Smooth muscle cell (in vitro differentiated cells): Measurements from ENCODE around the gene SLFN12L. TPM values are rescaled to one million over a fixed set of nuclear protein-coding genes. Genes with fewer than 3 reads are reported as not detected.
A peak's percentile ranks its signal among the peaks of the same experiment; 100 is the strongest.

Source experiments
- DNase-seq: peaks from one replicate; lab custom pipeline; 2025; ENCODE audit not compliant: unreplicated experiment; lab: John Stamatoyannopoulos, UW
- H2AFZ ChIP-seq: fragments of 200-600 bp; sonication (generic); 2 replicates; pipeline ENCODE4 v1.6.0; 2016; ENCODE audit warnings: antibody characterized with exemption, low read depth, mild to moderate bottlenecking
- H3F3A ChIP-seq: fragments of 200-600 bp; sonication (generic); 2 replicates; pipeline ENCODE4 v1.6.0; 2017; ENCODE audit warnings: antibody characterized with exemption, low read depth
- H3K27ac ChIP-seq: fragments of 200-600 bp; sonication (generic); 2 replicates; pipeline ENCODE4 v1.5.1; 2016; ENCODE audit warnings: low read depth, mild to moderate bottlenecking
- H3K27me3 ChIP-seq: fragments of 200-600 bp; sonication (generic); 2 replicates; pipeline ENCODE4 v1.6.1; 2016; ENCODE audit warnings: low read depth, mild to moderate bottlenecking
- H3K36me3 ChIP-seq: fragments of 200-600 bp; sonication (generic); 2 replicates; pipeline ENCODE4 v1.5.1; 2016; ENCODE audit warnings: low read depth
- H3K4me1 ChIP-seq: fragments of 200-600 bp; sonication (generic); 2 replicates; pipeline ENCODE4 v1.5.1; 2016; ENCODE audit warnings: low read depth
- H3K4me2 ChIP-seq: fragments of 200-600 bp; sonication (generic); 2 replicates; pipeline ENCODE4 v1.6.0; 2016; ENCODE audit warnings: mild to moderate bottlenecking
- H3K4me3 ChIP-seq: fragments of 200-600 bp; sonication (generic); 2 replicates; pipeline ENCODE4 v1.5.1; 2016; ENCODE audit warnings: mild to moderate bottlenecking
- H3K79me2 ChIP-seq: fragments of 200-600 bp; sonication (generic); 2 replicates; pipeline ENCODE4 v1.6.0; 2016; ENCODE audit warnings: low read depth, mild to moderate bottlenecking
- H3K9ac ChIP-seq: fragments of 200-600 bp; sonication (generic); 2 replicates; pipeline ENCODE4 v1.6.0; 2016; ENCODE audit warnings: low read depth
- H3K9me3 ChIP-seq: fragments of 200-600 bp; sonication (generic); replicated peaks from 2 replicates; pipeline ENCODE4 v1.5.1; 2016; ENCODE audit warnings: low read depth
- H4K20me1 ChIP-seq: fragments of 200-600 bp; sonication (generic); 2 replicates; pipeline ENCODE4 v1.6.0; 2016; ENCODE audit warnings: low read depth
- WGBS: methylation state at CpG from one replicate; pipeline ENCODE4 v1.1.7; 2016; ENCODE audit warnings: low lambda C conversion rate; 5-methylcytosine and 5-hydroxymethylcytosine counted together
- polyA plus RNA-seq: library from polyadenylated mRNA; unstranded; fragments of >200 nt; fragmentation: Nextera tagmentation; extraction: Ambion mirVana; gene quantifications from 2 replicates; pipeline ENCODE4 v1.2.1, GENCODE V29; 2016
- total RNA-seq: library from RNA; depleted of rRNA; stranded (reverse); fragments of >200 nt; gene quantifications from 2 replicates; pipeline ENCODE4 v1.2.3, GENCODE V29; 2014
- TF ChIP-seq, protein P1 (sequence below): fragments of 200-600 bp; sonication (generic); IDR thresholded peaks from 2 replicates; pipeline ENCODE4 v1.5.1; 2017; ENCODE audit warnings: borderline replicate concordance, mild to moderate bottlenecking, antibody characterized with exemption; ENCODE audit not compliant: insufficient read depth, poor library complexity, severe bottlenecking

The SLFN12L gene
- total and polyA plus RNA-seq, 2 experiments from 2014 or later: not detected

GRCh38 chr17:35578929-35579432 lies 41.5 kb upstream of the SLFN12L start:
- Histone ChIP-seq H3K36me3 (no peaks in the 10 kb centered on the region), H3K4me2 (peak overlapping the region; percentile 96), H3K4me3 (peak overlapping the region; percentile 68), H2AFZ (peak overlapping the region; percentile 88), H3K9ac (peak overlapping the region; percentile 57), H3K4me1 (peaks cover 7% of the 10 kb centered on the region), H3K9me3 (no peaks in the 10 kb centered on the region), H4K20me1 (no peaks in the 10 kb centered on the region), H3K27ac (peak overlapping the region; percentile 56), H3K79me2 (no peaks in the 10 kb centered on the region), H3F3A (peaks cover 5% of the 10 kb centered on the region), H3K27me3 (peaks cover 5% of the 10 kb centered on the region)
- WGBS: 13% methylated on average over 11 of the region's 11 CpGs
- TF ChIP-seq, protein P1, sequence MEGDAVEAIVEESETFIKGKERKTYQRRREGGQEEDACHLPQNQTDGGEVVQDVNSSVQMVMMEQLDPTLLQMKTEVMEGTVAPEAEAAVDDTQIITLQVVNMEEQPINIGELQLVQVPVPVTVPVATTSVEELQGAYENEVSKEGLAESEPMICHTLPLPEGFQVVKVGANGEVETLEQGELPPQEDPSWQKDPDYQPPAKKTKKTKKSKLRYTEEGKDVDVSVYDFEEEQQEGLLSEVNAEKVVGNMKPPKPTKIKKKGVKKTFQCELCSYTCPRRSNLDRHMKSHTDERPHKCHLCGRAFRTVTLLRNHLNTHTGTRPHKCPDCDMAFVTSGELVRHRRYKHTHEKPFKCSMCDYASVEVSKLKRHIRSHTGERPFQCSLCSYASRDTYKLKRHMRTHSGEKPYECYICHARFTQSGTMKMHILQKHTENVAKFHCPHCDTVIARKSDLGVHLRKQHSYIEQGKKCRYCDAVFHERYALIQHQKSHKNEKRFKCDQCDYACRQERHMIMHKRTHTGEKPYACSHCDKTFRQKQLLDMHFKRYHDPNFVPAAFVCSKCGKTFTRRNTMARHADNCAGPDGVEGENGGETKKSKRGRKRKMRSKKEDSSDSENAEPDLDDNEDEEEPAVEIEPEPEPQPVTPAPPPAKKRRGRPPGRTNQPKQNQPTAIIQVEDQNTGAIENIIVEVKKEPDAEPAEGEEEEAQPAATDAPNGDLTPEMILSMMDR: no peak
- DNase-seq: no peak

- Histone ChIP-seq H3K36me3 (no peaks in the 10 kb centered on the region), H2AFZ (peak within 1 kb of the TSS; percentile 88), H3K4me2 (peak within 1 kb of the TSS; percentile 96), H3F3A (peaks cover 11% of the 10 kb centered on the region), H3K27ac (peak within 1 kb of the TSS; percentile 56), H3K9ac (peak within 1 kb of the TSS; percentile 57), H3K9me3 (no peaks in the 10 kb centered on the region), H3K4me3 (peak within 1 kb of the TSS; percentile 68), H4K20me1 (no peaks in the 10 kb centered on the region), H3K79me2 (no peaks in the 10 kb centered on the region), H3K4me1 (peaks cover 7% of the 10 kb centered on the region), H3K27me3 (no peaks in the 10 kb centered on the region)
- under 1% methylated on average over 45 of the region's 45 CpGs for WGBS
- peak; percentile 27 for DNase-seq
- TF ChIP-seq, protein P1: no peak
These were observed 40.9 kb upstream of the SLFN12L start, which contains the start of gene PEX12 for GRCh38 chr17:35578197-35578928. PEX12 (minus strand) TSS chr17:35578571; CDS start chr17:35578021, 550 bp downstream.

- H3K27me3 ChIP-seq: no peaks in the 10 kb centered on the region
- H3F3A ChIP-seq: peaks cover 12% of the 10 kb centered on the region
- H3K4me3 ChIP-seq: peak overlapping the region; percentile 68
- no peak for DNase-seq
- TF ChIP-seq, protein P1: no peak
- WGBS: 19% methylated on average over 8 of the region's 8 CpGs
- peak overlapping the region; percentile 88 for H2AFZ ChIP-seq
- H3K36me3 ChIP-seq: no peaks in the 10 kb centered on the region
- no peaks in the 10 kb centered on the region for H3K79me2 ChIP-seq
- H3K4me2 ChIP-seq: peak overlapping the region; percentile 96
- H3K9me3 ChIP-seq: no peaks in the 10 kb centered on the region
- H3K27ac ChIP-seq: peak overlapping the region; percentile 56
- no peaks in the 10 kb centered on the region for H4K20me1 ChIP-seq
- H3K4me1 ChIP-seq: peaks cover 7% of the 10 kb centered on the region
- peak overlapping the region; percentile 57 for H3K9ac ChIP-seq
These were observed 40.3 kb upstream of the SLFN12L start for GRCh38 chr17:35577830-35578196.

DNA sequence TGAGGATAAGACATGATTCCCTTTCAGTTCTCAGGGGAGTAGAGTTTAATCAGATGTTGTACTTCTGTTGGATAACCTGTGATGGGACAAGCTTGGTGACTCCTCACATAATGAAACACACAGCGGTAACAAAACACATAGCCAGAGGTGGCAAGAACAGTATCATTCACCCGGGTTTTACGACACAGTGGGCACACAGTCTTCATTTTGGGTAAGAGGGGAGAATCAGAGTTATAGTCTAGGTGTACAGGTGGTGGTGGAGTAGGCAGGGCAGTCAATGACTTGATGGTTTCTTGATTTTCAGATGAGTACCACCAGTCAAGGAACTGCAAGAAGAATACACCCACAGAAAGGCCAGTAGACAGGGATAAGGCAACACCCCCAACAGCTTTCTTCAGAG lies 38.3 kb upstream of the SLFN12L start:
- Histone ChIP-seq H3K4me1 (peaks cover 7% of the 10 kb centered on the region), H3K27ac (no peak overlapping the region)
- 91% methylated on average over 3 of the region's 3 CpGs for WGBS

More for the DNA sequence above, 38.3 kb upstream of the SLFN12L start:
- Histone ChIP-seq H3K79me2 (peaks cover 14% of the 10 kb centered on the region), H3F3A (peaks cover 12% of the 10 kb centered on the region), H3K9me3 (no peaks in the 10 kb centered on the region), H3K4me2 (no peak overlapping the region), H3K9ac (no peak overlapping the region), H3K27me3 (no peaks in the 10 kb centered on the region), H3K4me3 (no peak overlapping the region), H2AFZ (no peak overlapping the region), H4K20me1 (no peaks in the 10 kb centered on the region), H3K36me3 (no peaks in the 10 kb centered on the region)
- TF ChIP-seq, protein P1: no peak
- DNase-seq: no peak
